Stimulated activated memory B cell treated with anti-CD40 and anti-IgM and Interleukin-4, amounts not matched to agents 10 μg/mL and 1 μg/mL and 100 μg/mL, for 72 hours (primary cell): ENCODE measurements around the gene STK11IP.
"Not testable (repeated sequence)": the region's sequence is repeated elsewhere in the genome, so short reads cannot be mapped to it uniquely, and the experiment has no call there.

Source experiments
- ATAC-seq: fragments of 150-1000 bp; cut with Tn5 transposase; 2 replicates; pipeline ENCODE4 v1.10.0; 2021
- H3K27ac Mint-ChIP-seq: one replicate; pipeline ENCODE4 v1.8.0; 2022; ENCODE audit warnings: mild to moderate bottlenecking, mixed read lengths
- H3K27me3 Mint-ChIP-seq: one replicate; pipeline ENCODE4 v1.8.0; 2022; ENCODE audit warnings: mixed read lengths
- H3K36me3 Mint-ChIP-seq: one replicate; pipeline ENCODE4 v1.8.0; 2022; ENCODE audit warnings: mixed read lengths
- H3K4me1 Mint-ChIP-seq: one replicate; pipeline ENCODE4 v1.8.0; 2022; ENCODE audit warnings: mixed read lengths
- H3K4me3 Mint-ChIP-seq: one replicate; pipeline ENCODE4 v1.8.0; 2022; ENCODE audit warnings: mild to moderate bottlenecking, moderate library complexity, mixed read lengths
- H3K9me3 Mint-ChIP-seq: one replicate; pipeline ENCODE4 v1.8.0; 2022; ENCODE audit warnings: mixed read lengths

STK11IP gene

DNA sequence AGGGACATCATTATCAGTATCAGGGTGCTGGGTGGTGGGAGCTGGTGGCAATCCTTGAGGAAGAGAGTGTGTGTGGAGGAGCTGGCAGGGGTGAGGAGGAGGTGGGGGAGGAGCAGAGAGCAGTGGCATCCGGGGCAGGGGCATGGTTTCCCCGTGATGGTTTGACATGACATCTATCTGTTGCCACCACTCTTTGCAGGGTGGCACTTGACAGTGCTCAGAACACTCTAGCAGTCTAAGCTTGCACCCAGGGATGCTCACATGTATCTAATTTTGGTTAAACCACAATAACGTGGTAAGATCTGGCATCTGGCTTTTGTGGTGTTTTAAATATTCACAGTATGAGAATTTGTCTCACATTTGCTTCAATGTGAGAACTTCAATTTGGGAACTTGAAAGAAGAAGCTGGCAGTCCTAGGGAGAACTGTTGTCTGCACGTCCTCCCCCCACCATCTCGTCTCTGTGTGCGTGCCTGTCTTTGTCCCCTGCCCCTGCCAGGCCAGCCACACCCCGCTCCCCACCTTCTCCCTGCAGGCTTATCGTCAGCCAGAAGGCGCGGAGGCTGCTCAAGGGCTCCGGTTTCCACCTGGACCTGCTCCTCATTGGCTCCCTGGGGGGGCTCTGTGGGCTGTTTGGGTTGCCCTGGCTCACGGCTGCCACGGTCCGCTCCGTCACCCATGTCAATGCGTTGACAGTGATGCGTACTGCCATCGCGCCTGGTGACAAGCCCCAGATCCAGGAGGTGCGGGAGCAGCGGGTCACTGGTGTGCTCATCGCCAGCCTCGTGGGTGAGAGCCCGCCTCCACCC lies 41.5 kb downstream of the STK11IP start:
- no peak overlapping the region for H3K27ac Mint-ChIP-seq
- no peaks in the 10 kb centered on the region for H3K9me3 Mint-ChIP-seq
- peaks cover 49% of the 10 kb centered on the region for H3K27me3 Mint-ChIP-seq
- ATAC-seq = no peak
- H3K4me3 Mint-ChIP-seq = no peak overlapping the region
- peaks cover 15% of the 10 kb centered on the region for H3K4me1 Mint-ChIP-seq
- H3K36me3 Mint-ChIP-seq = no peaks in the 10 kb centered on the region

GRCh38 chr2:219641390-219642068 lies 43.9 kb downstream of the STK11IP start:
- Mint-ChIP-seq H3K4me1 (peaks cover 15% of the 10 kb centered on the region), H3K36me3 (no peaks in the 10 kb centered on the region), H3K9me3 (no peaks in the 10 kb centered on the region), H3K27me3 (peaks cover 50% of the 10 kb centered on the region), H3K27ac (no peak overlapping the region), H3K4me3 (no peak overlapping the region)
- no peak for ATAC-seq

DNA sequence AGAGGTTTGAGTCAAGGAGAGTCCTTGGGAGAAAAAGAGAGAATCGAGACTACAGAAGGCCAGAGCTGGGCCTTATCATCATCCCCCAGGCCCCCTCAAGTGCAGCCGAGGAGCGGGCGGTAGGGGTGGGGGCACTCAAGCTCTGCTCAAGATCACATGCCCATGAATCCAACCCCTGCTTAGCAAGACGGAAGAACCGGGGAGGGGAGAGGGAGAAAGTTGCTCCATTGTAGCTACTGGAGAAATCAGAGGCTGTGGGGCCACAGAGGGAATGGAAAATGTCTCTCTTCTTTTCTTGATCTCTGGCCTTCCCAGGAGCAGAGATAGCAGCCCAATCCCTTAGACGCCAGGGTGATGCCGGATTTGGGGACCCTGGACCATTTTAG lies 44.4 kb downstream of the STK11IP start:
- no peak for ATAC-seq
- H3K27me3 Mint-ChIP-seq = peaks cover 49% of the 10 kb centered on the region
- no peaks in the 10 kb centered on the region for H3K36me3 Mint-ChIP-seq
- H3K4me1 Mint-ChIP-seq = peaks cover 15% of the 10 kb centered on the region
- H3K4me3 Mint-ChIP-seq = no peak overlapping the region
- no peaks in the 10 kb centered on the region for H3K9me3 Mint-ChIP-seq
- H3K27ac Mint-ChIP-seq = no peak overlapping the region

GRCh38 chr2:219642465-219643083 lies 44.9 kb downstream of the STK11IP start:
- peaks cover 49% of the 10 kb centered on the region for H3K27me3 Mint-ChIP-seq
- H3K9me3 Mint-ChIP-seq = no peaks in the 10 kb centered on the region
- H3K36me3 Mint-ChIP-seq = no peaks in the 10 kb centered on the region
- peaks cover 15% of the 10 kb centered on the region for H3K4me1 Mint-ChIP-seq
- peak; percentile 98 for ATAC-seq
- peak overlapping the region; percentile 4 for H3K27ac Mint-ChIP-seq
- peak overlapping the region; percentile 30 for H3K4me3 Mint-ChIP-seq

DNA sequence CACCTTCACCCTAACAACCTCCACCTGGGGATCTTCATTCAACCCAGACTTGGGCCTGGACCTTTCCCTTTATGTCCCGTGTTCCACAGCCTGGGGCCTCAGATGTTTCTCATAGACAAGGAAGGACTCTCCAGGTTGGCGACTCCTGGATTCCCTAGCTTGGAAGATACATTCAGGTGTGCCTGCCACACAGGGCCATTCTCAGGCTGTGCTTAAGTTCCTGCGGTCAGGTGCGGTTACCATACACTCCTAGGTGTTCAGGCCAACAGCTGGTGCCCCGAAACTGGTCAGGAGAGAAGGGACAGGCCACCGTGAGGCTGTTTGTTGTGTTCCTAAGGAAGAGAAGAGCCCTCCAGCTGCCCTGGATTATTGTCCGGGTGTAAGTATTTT lies 45.4 kb downstream of the STK11IP start:
- H3K9me3 Mint-ChIP-seq = no peaks in the 10 kb centered on the region
- no peak for ATAC-seq
- no peak overlapping the region for H3K4me3 Mint-ChIP-seq
- peaks cover 51% of the 10 kb centered on the region for H3K27me3 Mint-ChIP-seq
- H3K36me3 Mint-ChIP-seq = no peaks in the 10 kb centered on the region
- peak overlapping the region; percentile 4 for H3K27ac Mint-ChIP-seq
- H3K4me1 Mint-ChIP-seq = peaks cover 15% of the 10 kb centered on the region

DNA sequence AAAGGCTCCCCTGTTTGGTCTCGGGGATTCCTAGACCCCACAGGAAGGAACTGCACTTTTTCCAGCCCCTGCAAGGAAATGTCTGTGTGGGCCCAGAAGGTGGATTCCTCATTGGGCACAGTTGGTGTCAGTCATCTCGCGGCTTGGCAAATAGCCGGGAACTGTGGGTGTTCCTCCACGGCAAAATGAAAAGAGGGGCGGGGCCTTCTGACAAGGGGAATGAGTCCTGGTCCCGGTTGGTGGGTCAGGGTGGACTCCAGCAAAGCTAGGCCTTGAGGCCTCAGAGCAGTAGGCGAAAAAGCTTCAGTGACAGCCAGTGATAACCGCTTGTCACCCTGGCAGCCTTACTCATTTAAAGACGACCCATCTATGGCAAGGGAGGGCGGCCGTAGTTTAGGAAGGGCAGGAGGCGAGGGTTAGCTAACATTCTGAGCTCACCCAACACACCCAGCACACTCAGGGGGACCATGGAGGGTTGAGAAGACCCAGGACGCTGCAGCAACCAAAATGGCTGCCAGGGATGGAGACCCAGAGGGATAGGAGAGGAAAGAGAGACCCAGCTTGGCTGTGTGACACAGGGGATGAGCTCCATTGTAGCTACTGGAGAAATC lies 46.2 kb downstream of the STK11IP start:
- Mint-ChIP-seq H3K27me3 (peaks cover 56% of the 10 kb centered on the region), H3K36me3 (no peaks in the 10 kb centered on the region), H3K4me3 (no peak overlapping the region)

GRCh38 chr2:219644801-219645480 lies 47.3 kb downstream of the STK11IP start:
- Mint-ChIP-seq H3K27ac (no peak overlapping the region), H3K4me3 (no peak overlapping the region), H3K27me3 (peaks cover 59% of the 10 kb centered on the region), H3K4me1 (peaks cover 15% of the 10 kb centered on the region), H3K9me3 (no peaks in the 10 kb centered on the region), H3K36me3 (no peaks in the 10 kb centered on the region)
- no peak for ATAC-seq

More for the DNA sequence above, 46.2 kb downstream of the STK11IP start:
- H3K9me3 Mint-ChIP-seq = no peaks in the 10 kb centered on the region
- no peak for ATAC-seq
- no peak overlapping the region for H3K27ac Mint-ChIP-seq
- H3K4me1 Mint-ChIP-seq = peaks cover 15% of the 10 kb centered on the region

DNA sequence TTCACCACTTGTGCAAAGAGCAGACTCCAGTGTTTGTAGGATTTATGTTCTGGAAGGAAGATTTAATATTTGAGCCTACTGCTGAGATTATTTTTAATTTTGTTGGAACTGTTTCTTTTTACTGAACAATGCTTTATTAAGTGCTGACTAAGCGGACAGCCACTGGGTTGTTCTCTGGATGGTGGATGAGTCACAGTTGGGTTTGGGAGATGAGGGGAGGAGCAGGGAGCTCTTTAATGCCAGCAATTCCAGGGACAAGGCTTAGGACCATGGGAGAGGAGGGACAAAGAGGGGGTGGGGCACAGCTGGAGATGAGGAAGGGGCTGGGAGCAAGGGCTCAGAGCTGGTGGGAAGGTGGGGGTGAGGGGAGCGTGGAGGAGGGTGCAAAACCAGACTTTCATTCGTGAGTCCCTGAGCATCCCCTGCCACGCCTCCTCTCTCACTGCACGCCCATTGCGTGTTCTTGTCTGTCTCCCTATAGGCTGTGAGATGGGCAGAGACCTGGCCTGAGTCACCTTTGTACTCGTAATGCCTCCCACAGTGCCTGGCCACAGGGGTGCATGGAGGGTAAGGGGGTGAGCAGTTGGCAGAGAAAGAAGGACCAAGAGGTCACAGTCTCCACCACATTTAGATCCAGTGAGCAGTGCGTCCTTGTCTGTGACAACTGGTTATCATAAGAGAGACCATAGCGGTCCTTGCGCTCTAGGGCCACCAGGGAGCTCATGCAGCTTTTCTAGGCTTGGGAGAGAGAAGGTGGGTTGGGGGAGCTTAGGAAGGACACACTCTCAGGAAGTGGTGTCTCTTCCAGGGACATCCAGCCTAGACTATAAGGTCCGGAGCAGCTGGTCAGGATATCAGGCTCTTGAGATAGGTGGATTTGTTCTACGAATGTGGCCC lies 48.2 kb downstream of the STK11IP start:
- H3K9me3 Mint-ChIP-seq = no peaks in the 10 kb centered on the region

GRCh38 chr2:219648176-219648575 lies 50.5 kb downstream of the STK11IP start:
- Mint-ChIP-seq H3K4me1 (peaks cover 2% of the 10 kb centered on the region), H3K4me3 (no peak overlapping the region), H3K36me3 (no peaks in the 10 kb centered on the region), H3K27ac (no peak overlapping the region), H3K9me3 (peaks cover 4% of the 10 kb centered on the region), H3K27me3 (peaks cover 78% of the 10 kb centered on the region)
- ATAC-seq = no peak

More for the DNA sequence above, 48.2 kb downstream of the STK11IP start:
- no peaks in the 10 kb centered on the region for H3K36me3 Mint-ChIP-seq
- H3K4me1 Mint-ChIP-seq = peaks cover 15% of the 10 kb centered on the region
- no peak overlapping the region for H3K4me3 Mint-ChIP-seq
- H3K27ac Mint-ChIP-seq = no peak overlapping the region
- peaks cover 59% of the 10 kb centered on the region for H3K27me3 Mint-ChIP-seq
- no peak for ATAC-seq

- Mint-ChIP-seq H3K4me1 (no peaks in the 10 kb centered on the region), H3K27me3 (peaks cover 75% of the 10 kb centered on the region), H3K36me3 (no peaks in the 10 kb centered on the region), H3K27ac (no peak overlapping the region), H3K4me3 (no peak overlapping the region), H3K9me3 (peaks cover 4% of the 10 kb centered on the region)
- ATAC-seq = no peak
Observed at GRCh38 chr2:219648963-219649362, 51.3 kb downstream of the STK11IP start.

GRCh38 chr2:219650426-219651248 lies 53.0 kb downstream of the STK11IP start:
- no peak for ATAC-seq
- Mint-ChIP-seq H3K27me3 (peaks cover 72% of the 10 kb centered on the region), H3K4me3 (no peak overlapping the region), H3K9me3 (peaks cover 4% of the 10 kb centered on the region), H3K27ac (no peak overlapping the region), H3K36me3 (no peaks in the 10 kb centered on the region), H3K4me1 (no peaks in the 10 kb centered on the region)

DNA sequence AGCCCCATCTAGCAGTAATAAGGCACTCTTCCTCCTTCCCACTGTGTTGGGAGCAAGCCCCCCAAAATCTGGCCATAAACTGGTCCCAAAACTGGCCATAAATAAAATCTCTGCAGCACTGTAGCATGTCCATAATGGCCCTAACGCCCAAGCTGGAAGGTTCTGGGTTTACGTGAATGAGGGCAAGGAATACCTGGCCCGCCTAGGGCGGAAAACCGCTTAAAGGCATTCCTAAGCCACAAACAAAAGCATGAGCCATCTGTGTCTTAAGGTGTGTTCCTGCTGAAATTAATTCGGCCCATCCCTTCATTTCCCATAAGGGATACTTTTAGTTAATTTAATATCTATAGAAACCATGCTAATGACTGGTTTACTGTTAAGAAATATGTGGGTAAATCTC lies 54.0 kb downstream of the STK11IP start:
- H3K27me3 Mint-ChIP-seq = peaks cover 64% of the 10 kb centered on the region
- not testable (repeated sequence) for ATAC-seq, H3K9me3 Mint-ChIP-seq, H3K4me1 Mint-ChIP-seq, H3K27ac Mint-ChIP-seq, H3K4me3 Mint-ChIP-seq, H3K36me3 Mint-ChIP-seq

GRCh38 chr2:219656526-219656925 lies 58.9 kb downstream of the STK11IP start:
- no peaks in the 10 kb centered on the region for H3K36me3 Mint-ChIP-seq
- peaks cover 19% of the 10 kb centered on the region for H3K9me3 Mint-ChIP-seq
- H3K4me3 Mint-ChIP-seq = no peak overlapping the region
- H3K27me3 Mint-ChIP-seq = peaks cover 28% of the 10 kb centered on the region
- no peak overlapping the region for H3K27ac Mint-ChIP-seq
- ATAC-seq = no peak
- H3K4me1 Mint-ChIP-seq = no peaks in the 10 kb centered on the region
